Measurements from ENCODE around the gene AS3MT.

DNA sequence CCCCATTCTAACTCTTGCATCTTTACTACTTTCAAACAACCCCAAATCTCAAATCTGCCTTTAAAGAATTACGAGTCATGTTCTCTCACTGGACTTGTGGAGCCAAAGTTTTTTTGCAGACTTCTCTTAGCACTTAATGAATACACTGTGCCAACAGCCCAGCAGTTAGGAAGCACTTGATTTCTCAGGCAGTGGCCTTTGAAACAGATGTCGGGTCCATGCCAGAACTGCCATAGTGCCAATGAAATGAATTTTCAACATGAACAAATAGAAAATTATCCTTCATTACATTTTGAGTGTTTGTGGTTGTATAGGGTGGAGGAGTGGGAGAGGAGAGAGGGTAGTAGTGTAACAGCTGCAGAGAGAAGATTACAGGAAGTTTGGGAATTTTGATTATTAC is 9.4 kb upstream of the AS3MT start:
- TF ChIP-seq, protein P1, sequence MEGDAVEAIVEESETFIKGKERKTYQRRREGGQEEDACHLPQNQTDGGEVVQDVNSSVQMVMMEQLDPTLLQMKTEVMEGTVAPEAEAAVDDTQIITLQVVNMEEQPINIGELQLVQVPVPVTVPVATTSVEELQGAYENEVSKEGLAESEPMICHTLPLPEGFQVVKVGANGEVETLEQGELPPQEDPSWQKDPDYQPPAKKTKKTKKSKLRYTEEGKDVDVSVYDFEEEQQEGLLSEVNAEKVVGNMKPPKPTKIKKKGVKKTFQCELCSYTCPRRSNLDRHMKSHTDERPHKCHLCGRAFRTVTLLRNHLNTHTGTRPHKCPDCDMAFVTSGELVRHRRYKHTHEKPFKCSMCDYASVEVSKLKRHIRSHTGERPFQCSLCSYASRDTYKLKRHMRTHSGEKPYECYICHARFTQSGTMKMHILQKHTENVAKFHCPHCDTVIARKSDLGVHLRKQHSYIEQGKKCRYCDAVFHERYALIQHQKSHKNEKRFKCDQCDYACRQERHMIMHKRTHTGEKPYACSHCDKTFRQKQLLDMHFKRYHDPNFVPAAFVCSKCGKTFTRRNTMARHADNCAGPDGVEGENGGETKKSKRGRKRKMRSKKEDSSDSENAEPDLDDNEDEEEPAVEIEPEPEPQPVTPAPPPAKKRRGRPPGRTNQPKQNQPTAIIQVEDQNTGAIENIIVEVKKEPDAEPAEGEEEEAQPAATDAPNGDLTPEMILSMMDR (IDR thresholded peaks at IDR 0.05), result no peak
- TF ChIP-seq RAD21 (IDR thresholded peaks at IDR 0.05; ENCODE audit: low read length) (no peak), NFIC (IDR thresholded peaks at IDR 0.05; ENCODE audit: borderline replicate concordance) (no peak), EP300 (IDR thresholded peaks at IDR 0.05; ENCODE audit: borderline replicate concordance in 1 of 2, low read depth in 1 of 2, low read length in 1 of 2) (no peak), FOXJ3 (CRISPR knock-in tag; IDR thresholded peaks at IDR 0.05) (no peak), ELF1 (IDR thresholded peaks at IDR 0.05) (no peak), POLR2AphosphoS5 (IDR thresholded peaks at IDR 0.05; ENCODE audit: low read depth, low read length) (no peak), JUND (IDR thresholded peaks at IDR 0.05) (no peak), TAF1 (IDR thresholded peaks at IDR 0.05; ENCODE audit: borderline replicate concordance, low read depth, low read length) (no peak)
- TF ChIP-seq, protein P2, sequence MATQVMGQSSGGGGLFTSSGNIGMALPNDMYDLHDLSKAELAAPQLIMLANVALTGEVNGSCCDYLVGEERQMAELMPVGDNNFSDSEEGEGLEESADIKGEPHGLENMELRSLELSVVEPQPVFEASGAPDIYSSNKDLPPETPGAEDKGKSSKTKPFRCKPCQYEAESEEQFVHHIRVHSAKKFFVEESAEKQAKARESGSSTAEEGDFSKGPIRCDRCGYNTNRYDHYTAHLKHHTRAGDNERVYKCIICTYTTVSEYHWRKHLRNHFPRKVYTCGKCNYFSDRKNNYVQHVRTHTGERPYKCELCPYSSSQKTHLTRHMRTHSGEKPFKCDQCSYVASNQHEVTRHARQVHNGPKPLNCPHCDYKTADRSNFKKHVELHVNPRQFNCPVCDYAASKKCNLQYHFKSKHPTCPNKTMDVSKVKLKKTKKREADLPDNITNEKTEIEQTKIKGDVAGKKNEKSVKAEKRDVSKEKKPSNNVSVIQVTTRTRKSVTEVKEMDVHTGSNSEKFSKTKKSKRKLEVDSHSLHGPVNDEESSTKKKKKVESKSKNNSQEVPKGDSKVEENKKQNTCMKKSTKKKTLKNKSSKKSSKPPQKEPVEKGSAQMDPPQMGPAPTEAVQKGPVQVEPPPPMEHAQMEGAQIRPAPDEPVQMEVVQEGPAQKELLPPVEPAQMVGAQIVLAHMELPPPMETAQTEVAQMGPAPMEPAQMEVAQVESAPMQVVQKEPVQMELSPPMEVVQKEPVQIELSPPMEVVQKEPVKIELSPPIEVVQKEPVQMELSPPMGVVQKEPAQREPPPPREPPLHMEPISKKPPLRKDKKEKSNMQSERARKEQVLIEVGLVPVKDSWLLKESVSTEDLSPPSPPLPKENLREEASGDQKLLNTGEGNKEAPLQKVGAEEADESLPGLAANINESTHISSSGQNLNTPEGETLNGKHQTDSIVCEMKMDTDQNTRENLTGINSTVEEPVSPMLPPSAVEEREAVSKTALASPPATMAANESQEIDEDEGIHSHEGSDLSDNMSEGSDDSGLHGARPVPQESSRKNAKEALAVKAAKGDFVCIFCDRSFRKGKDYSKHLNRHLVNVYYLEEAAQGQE (IDR thresholded peaks at IDR 0.05; ENCODE audit: low read depth, low read length), result no peak
- TF ChIP-seq, protein P3, sequence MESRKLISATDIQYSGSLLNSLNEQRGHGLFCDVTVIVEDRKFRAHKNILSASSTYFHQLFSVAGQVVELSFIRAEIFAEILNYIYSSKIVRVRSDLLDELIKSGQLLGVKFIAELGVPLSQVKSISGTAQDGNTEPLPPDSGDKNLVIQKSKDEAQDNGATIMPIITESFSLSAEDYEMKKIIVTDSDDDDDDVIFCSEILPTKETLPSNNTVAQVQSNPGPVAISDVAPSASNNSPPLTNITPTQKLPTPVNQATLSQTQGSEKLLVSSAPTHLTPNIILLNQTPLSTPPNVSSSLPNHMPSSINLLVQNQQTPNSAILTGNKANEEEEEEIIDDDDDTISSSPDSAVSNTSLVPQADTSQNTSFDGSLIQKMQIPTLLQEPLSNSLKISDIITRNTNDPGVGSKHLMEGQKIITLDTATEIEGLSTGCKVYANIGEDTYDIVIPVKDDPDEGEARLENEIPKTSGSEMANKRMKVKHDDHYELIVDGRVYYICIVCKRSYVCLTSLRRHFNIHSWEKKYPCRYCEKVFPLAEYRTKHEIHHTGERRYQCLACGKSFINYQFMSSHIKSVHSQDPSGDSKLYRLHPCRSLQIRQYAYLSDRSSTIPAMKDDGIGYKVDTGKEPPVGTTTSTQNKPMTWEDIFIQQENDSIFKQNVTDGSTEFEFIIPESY (IDR thresholded peaks at IDR 0.05; ENCODE audit: borderline replicate concordance, low read depth), result no peak
- TF ChIP-seq, protein P4, sequence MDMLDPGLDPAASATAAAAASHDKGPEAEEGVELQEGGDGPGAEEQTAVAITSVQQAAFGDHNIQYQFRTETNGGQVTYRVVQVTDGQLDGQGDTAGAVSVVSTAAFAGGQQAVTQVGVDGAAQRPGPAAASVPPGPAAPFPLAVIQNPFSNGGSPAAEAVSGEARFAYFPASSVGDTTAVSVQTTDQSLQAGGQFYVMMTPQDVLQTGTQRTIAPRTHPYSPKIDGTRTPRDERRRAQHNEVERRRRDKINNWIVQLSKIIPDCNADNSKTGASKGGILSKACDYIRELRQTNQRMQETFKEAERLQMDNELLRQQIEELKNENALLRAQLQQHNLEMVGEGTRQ (IDR thresholded peaks at IDR 0.05; ENCODE audit: borderline replicate concordance, low read depth, low read length), result no peak

Measured in SK-N-SH (cell line).